ENCODE measurements around the gene RPAP3. TPM values are rescaled to one million over a fixed set of nuclear protein-coding genes. Genes with fewer than 3 reads are reported as not detected.

RPAP3 gene, protein sequence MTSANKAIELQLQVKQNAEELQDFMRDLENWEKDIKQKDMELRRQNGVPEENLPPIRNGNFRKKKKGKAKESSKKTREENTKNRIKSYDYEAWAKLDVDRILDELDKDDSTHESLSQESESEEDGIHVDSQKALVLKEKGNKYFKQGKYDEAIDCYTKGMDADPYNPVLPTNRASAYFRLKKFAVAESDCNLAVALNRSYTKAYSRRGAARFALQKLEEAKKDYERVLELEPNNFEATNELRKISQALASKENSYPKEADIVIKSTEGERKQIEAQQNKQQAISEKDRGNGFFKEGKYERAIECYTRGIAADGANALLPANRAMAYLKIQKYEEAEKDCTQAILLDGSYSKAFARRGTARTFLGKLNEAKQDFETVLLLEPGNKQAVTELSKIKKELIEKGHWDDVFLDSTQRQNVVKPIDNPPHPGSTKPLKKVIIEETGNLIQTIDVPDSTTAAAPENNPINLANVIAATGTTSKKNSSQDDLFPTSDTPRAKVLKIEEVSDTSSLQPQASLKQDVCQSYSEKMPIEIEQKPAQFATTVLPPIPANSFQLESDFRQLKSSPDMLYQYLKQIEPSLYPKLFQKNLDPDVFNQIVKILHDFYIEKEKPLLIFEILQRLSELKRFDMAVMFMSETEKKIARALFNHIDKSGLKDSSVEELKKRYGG
- 31.2 TPM for polyA plus RNA-seq (2013, experiment 1 of 2; ENCODE audit: insufficient read length)
- polyA plus RNA-seq (2013, experiment 2 of 2; ENCODE audit: insufficient read length): 28.4 TPM

DNA sequence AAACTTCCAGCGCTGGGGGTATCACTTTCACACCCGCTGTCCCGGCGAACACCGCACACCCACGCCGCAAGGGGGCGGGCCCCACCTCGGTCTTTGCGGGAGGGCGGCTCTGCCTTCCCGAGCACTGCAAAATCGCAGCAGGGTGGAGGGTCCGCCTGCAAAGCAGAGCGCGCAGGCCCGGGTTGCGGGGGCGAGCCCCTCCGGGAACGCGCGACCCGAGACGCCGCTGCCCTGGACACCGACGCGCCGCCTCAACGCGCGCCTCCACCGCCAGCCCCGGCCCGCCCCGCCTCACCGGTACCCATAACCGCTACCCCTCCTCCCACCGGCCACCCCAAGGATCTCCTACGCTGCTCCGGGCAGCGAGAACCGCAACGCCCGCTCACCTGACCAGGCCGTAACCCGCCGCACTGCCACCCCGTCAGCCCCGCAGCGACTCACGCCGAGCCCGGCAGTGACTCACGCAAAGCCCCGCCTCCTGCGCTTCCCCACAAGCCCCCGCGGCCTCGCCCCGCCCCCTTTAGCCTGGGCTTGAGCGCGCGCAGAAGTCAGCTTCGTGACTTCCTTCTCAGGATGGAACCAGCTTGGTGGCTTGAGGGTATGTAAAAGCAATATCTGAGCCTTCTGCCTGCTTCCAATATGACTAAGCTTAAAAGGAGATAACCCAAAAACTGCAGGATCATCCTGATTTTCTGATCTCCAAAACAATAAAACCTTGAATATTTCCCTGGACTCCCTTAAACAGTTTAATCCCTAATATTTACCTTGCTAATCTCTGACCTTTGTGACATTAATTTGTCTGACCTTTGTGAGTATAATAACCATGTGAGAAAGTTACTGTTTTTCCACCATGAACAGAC, at the start of gene RPAP3:
Gene RPAP3, minus strand, starts transcription at position 465 of the 860 bp plus-strand sequence. CDS start 3,190 bp downstream, outside the sequence.
- peak; percentile 90 for DNase-seq

- DNase-seq: no peak
Observed at GRCh38 chr12:47754881-47755280, 49.1 kb upstream of the RPAP3 start.

DNA sequence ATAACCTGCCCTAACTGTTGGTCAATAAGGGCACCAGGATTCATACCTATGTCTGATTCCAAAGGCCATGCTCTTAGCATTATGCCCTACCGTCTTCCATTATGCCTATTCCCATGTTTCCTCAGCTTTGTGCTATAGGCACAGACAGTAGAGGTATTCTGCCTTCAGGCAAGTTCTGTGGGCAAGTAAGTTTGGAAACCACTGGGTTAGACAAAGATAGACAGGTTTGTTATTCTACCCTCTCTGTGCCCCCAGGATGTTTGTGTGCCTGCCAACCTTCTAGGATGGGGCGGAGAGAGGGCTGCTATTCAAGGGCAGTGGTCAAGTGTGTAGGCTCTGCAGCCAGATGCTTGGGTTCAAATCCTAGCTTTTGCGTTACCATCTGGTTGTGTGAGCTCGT, 48.3 kb upstream of the RPAP3 start:
- DNase-seq: no peak

- no peak for DNase-seq
Observed at GRCh38 chr12:47753021-47754001, 47.5 kb upstream of the RPAP3 start.

- DNase-seq: peak; percentile 42
Observed at GRCh38 chr12:47752552-47752951, 46.7 kb upstream of the RPAP3 start.

DNA sequence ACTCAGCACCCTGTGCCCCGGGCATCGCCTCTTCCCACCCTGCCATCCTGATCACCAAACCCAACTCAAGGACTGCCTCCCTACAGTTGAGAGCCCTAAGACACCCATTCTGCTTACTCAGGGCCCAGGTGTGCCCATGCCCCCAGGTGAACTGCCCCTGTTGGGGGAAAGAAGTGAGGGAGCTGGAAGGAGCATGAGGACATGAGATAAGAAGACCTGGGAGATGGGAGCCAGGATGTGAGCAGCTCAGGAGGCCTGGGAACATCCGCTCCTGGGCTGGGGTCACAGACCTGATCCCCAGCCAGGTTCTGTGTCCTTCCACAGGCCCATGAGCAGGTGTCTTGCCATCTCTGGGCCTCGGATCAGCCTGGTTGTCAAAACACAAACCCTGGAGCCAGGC, 46.3 kb upstream of the RPAP3 start:
- DNase-seq: no peak

GRCh38 chr12:47751561-47751960, 45.7 kb upstream of the RPAP3 start:
- DNase-seq: no peak

DNA sequence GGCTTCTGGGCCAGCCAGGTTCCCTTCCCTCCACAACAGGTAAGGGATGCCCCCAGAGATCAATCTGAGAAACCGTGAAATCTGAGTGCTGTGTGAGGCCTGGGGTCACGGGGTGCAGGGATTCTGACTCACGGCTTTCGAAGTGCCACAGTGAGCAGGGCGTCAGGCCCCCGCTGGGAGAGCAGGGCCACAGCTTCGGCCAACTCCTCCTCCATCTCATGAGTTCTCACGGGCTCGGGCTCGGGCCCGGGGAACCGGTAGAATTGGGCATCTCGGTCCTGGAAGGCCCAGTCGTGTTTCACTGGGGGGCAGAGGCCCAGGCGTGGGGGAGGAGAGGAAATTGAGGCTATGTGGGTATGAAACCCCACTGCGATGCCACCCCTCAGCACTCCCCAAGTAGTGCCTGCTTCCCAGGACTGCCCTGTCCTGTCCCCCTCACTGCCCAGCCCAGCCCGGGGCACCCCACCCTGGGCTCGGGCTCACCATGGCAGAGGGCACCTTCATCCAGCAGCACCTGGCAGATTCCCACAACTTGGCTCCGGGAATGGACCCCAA, 45.2 kb upstream of the RPAP3 start:
- no peak for DNase-seq

GRCh38 chr12:47750229-47750798, 44.5 kb upstream of the RPAP3 start:
- no peak for DNase-seq

GRCh38 chr12:47748899-47749298, 43.1 kb upstream of the RPAP3 start:
- no peak for DNase-seq

- DNase-seq: no peak
Observed at GRCh38 chr12:47748507-47748828, 42.6 kb upstream of the RPAP3 start.

- no peak for DNase-seq
Observed at GRCh38 chr12:47747596-47748506, 42.0 kb upstream of the RPAP3 start.

GRCh38 chr12:47747126-47747525, 41.3 kb upstream of the RPAP3 start:
- DNase-seq: no peak

- DNase-seq: no peak
Observed at GRCh38 chr12:47746523-47746922, 40.7 kb upstream of the RPAP3 start.

DNA sequence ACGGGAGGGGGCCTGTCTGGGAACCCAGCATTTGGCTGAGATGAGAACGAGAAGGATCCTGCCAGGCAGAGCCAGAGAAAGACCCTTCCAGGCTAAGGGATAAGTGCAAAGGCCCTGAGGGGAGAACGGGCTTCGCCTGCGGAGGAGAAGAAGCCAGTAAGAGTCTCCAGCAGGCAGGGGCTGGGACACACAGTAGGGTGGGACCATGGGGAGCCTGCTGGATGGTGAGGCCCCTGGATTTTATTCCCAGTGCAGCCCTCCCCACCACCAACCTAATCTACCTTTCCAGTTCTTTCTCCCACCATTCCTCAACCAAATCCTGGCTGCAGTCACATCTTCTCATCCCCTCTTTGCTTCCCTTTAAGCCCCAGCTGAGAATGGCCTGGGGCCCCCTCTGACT, 40.2 kb upstream of the RPAP3 start:
- DNase-seq: no peak

GRCh38 chr12:47745485-47746041, 39.7 kb upstream of the RPAP3 start:
- no peak for DNase-seq

DNA sequence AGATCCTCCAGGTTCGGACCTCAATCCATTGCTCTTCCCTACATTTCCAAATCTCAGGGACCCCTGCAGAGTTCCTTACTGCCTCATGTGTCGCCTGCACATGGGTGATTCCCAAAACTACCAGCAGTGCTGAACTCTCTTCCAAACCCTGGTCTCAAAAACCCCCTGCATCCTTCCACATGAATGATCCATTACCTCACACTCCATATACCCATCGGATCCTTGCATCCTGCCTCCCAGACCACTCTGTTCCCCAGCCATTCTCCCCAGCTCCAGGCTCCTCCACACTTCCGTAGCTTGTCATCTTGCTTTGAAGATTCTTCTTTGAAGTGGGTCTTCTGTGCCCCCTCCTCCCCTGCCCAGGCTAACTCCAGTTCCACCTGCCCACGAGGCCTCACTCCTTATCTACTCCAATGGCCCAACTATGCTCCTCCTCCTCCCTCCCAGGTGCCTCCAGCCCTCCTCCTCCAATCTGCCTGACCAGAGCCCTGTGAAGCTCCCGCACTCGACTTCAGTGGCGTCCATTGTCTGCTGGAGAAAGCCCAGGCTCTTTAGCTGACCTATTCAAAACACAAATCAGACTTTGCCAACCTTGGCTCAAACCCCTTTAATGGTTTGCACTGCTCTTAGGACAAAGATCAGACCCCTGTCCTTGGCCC, 39.1 kb upstream of the RPAP3 start:
- DNase-seq: no peak

DNA sequence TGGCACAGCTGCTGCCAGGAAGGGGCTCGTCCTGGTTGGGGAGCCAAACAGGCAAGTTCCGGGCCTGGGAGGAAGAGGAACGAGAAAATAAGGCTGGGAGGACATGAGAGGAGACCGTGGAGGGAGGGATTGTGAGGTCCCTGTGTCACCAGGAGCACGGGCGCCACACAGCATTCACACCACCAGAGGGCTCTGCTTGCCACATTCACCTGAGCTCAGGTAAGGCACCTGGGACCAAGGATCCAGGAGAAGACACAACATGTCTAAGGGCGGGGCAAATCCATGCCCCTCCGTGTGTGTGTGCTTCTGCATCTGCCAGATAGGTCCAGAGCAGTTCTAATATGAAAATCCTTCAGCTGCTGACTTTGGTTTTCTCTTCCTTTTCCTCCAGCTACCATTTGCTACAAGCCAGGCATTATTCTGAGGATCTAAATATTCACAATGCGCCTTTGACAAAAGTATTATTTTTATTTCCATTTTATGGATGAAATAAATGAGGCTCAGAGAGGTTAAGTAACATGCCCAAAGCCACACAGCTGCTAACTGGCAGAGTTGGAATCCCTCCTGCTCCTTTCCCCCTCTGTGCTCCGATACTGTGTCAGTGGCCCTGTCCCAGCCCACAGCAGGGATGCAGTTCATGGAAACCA, 38.3 kb upstream of the RPAP3 start:
- no peak for DNase-seq
